ENCODE data around the gene RPTOR.
"Not testable (repeated sequence)": the region's sequence is repeated elsewhere in the genome, so short reads cannot be mapped to it uniquely, and the experiment has no call there.

The RPTOR gene

DNA sequence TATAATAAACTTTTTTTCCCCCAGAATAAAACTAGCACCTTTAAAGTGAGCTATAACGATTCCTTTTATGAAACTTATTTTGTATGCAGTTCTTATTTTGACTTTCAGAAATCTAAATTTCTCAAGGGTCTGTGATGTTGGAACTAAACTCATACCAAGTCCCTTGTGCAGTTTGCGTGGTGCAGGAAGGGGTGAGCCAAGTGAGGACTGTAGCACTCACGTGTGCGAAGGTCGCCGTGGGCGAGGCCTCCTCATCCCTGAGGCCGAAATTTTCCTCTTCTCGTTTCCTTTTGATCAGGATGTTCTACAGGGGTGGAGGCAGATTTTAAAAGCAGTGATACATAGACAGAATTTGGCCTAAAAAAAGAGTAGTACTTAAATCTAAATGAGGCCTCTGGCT, 73.7 kb downstream of the RPTOR start:
- no peak for DNase-seq

DNA sequence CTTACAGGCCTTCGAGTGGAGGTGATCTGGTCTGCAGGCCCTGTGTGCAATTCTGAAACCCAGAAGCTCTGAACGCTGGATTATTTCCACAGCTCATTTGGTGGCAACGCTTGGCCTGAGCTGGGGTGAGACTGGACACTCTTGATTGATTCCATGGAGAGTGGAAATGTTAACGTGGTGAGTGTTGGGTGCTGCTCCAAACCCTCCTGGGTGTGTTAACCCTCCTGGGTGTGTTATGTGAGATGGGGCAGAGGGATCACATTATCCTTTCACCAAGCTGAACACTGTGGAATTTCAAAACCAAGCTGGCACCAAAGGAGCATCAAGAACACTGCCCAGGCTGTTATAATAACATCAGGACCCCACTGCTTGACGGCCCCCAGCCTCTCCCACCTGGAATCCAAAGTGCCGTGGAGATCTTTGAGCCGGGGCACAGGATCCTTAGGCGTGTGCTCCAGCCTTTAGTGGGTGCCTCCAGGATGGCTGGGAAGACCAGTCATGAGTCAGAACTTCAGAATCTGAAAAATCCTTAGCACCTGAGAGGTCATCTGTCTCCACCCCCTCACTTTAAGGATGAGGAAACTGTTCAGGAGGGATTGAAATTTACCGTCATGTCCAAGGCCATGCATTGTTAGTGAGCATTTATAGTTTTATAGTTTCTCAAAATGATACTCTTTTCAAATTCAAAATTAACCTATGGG, 75.0 kb downstream of the RPTOR start:
- DNase-seq: no peak

DNA sequence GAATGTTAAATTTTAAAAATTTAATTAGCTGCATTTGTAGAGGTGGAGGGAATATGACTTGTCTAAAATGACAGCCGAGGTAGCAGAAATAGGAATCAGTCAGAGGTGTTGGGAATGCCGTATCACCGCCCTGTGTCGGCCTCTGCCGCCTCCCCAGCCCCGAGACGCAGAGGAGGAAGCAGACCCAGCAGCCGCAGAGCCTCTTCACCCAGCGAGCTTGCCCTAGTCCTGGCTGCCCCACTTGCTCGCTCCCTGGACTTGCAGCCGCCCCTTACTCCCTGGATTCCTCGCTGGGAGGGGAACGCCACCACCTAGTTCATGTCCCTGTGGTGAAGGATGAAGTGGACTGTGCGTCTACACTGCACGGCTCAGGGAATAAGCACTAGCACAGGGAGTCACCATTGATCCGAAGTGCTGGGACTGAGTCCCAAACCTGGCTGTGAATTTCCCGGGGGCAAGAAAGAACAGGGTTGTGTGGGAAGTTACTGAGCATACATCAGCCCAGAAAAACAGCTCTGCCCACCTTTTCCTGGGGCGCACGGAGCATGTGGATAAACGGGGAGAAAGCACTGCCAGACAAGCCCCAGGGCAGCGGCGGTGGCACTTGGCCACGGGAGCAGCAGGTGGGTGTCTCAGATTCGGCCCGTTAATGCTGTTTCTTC, 76.8 kb downstream of the RPTOR start:
- no peak for DNase-seq

DNA sequence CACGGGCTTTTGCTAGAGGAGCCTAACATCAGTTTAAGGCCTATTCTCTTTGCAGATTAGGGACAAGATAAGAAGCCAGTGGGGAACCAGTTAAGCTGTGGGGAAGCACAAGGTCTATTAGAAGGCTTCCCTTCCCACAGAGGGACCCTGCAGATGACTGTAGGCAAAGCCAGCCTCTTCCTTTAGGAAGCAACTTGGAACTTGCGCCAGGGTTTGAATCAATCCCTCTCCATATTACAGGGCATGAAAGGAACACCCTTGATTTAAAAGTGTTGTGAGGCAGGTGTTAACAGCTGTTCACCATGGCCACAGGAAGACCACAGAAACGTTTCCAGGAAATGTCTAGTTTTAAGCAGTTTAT, 77.3 kb downstream of the RPTOR start:
- DNase-seq: peak; percentile 39

DNA sequence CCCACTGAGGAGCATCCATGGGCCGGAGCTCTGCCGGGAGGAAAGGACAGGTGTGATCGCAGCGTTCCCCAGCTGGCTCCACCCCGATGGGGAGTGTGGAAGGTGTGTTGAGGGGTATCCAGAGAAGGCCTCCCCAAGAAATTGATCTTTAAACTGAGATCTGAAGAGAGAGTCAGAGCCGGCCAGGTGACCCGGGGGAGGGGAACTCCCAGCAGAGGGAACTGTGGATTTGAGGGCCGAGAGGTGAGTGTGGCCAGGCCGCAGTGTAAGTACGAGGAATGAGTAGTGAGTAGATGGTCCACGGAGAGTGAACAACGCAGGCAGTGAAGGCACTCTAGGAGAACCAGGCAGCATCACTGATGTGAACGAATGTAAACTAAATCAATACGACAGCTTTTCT, 80.2 kb downstream of the RPTOR start:
- DNase-seq: no peak

DNA sequence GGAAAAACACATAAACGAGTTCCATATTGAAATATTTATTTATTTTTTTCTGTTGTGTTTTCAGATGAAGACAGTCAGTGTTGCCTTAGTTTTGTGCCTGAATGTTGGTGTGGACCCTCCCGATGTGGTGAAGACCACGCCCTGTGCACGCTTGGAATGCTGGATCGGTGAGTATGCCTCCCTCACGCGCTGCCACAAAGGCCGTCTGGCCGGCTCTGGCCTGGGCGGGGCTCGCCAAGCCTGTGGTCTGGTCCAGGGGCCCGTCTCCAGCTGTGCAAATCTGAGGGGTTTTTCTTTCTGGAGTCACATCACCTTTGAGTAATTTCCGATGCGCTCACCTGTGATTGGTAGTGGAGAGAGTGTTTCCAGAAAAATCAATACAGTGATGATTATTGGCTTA, 81.0 kb downstream of the RPTOR start:
- DNase-seq: no peak

DNA sequence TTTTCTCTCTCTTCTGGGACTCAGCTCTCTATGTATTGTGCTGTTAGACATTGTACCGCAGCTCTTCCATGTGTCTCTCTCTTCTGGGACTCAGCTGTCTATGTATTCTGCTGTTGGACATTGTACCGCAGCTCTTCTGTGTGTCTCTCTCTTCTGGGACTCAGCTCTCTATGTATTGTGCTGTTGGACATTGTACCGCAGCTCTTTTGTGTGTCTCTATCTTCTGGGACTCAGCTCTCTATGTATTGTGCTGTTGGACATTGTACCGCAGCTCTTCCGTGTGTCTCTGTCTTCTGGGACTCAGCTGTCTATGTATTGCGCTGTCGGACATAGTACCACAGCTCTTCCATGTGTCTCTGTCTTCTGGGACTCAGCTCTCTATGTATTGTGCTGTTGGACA, 84.2 kb downstream of the RPTOR start:
- DNase-seq: not testable (repeated sequence)

DNA sequence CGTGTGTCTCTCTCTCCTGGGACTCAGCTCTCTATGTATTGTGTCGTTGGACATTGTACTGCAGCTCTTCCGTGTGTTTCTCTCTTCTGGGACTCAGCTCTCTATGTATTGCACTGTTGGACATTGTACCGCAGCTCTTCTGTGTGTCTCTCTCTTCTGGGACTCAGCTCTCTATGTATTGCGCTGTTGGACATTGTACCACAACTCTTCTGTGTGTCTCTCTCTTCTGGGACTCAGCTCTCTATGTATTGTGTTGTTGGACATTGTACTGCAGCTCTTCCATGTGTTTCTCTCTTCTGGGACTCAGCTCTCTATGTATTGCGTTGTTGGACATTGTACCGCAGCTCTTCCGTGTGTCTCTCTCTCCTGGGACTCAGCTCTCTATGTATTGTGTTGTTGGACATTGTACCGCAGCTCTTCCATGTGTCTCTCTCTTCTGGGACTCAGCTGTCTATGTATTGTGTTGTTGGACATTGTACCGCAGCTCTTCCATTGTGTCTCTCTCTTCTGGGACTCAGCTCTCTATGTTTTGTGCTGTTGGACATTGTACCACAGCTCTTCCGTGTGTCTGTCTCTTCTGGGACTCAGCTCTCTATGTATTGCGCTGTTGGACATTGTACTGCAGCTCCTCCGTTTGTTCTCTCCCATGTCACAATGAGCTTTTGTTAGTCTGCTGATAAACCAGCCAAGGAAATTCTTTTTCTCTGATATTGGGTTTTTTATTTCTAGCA, 84.8 kb downstream of the RPTOR start:
- DNase-seq: no peak

DNA sequence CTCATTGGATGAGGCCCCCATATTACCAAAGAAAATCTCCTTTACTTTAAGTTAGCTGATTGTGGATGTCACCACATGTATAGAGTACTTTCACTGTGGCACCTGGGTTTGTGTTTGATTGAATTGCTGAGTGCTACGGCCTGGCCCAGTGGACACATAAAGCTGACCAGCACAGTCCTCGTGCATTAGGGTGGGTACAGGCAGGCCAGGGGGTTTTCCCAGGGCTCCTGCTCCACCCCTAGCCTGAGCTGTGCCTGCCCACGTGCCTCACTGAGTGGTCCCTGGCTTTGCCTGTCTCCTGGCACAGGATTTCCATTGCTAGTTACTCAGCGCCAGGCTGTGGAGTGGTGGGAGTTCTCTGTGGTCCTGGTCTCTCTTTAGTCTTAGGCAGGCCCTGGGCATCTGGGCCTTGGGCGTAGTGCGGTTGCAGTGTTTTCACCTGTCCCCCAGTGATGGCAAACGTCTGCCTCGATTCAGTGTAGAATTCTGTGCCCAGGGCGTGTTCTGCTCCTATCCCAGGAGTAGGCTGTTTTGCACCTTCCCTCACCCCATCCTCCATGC, 86.0 kb downstream of the RPTOR start:
- no peak for DNase-seq

DNA sequence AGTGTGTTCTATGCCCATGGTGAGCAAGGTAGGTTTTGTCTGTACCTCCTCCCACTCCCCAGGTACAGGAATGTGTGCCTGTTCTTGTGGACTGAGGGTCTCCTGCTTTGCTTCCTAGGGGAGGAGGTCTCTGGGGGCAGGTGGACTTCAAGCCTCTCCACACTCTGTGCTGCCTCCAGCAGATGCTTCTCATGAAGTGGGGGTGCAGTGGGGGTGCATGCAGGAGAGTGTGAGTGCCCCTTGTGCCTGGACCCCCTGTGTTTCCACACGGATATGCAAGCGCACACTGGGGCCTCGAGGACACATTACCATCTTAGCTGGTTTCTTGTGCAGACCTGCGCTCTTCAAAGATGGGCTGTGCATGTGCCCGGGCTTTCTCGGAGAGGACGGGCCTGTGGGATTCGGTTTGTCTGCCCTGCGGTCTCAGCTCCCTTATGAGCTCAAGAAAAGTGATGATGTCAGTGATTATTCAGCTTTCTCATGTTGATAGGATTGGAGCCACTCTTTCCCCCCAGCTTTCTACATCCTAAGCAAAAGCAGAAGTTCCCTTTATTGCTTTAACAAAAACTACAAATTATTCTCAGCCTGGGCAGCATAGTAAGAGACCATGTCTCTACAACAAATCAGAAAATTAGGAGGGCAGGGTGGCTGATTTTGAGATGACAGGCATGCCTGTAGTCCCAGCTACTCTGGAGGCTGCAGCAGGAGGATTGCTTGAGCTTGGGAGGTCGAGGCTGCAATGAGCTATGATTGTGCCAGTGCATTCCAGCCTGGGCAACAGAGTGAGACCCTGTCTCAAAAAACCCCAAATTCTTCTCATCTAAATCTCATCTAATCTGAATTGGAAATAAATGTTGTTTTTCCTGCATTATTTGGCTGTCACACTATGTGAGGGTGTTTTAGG, 86.8 kb downstream of the RPTOR start:
- DNase-seq: no peak

DNA sequence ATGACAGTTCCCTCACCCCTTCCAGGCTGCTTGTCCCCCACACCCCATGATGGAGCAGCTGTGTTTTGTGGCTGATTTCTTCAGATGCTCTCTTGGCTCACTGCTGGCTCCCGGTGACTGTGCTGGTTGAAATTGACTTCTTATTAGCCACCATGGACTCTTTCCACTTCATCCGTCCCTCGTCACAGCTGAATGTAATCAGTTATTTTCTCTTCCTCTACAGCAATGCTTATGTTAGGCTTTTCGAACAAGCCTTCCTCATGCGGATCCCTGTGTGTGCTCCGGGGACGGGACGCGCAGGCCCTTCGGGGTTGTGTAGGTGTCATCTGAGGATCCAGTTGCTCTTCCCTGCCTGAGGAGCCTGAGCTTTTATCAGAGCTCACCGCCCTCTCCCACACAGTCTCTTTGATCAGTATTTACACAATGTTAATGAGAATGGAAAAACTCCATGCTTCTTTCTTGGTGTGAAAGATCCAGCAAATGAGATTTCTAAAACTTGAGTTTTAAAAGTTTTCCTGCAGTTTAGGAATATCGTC, 87.5 kb downstream of the RPTOR start:
- DNase-seq: peak; percentile 61

DNA sequence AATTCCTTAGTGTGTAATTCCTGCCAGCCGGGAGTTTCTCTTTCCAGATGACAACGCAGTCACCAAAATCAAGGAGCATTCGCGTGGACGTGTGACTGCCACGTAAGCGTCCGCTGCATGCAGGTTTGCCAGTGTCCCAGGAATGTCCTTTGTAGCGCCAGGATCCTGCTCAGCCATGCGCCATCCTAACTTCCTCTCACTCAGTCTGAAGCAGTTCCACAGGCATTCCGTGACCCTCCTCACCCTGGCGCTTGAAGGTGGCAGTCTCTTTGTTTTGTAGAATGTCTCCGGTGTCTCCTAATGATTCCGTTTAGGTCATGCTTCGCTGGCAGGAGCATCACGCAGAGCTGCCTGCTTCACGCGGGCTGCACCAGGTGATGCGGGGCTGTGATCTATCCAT, 88.6 kb downstream of the RPTOR start:
- DNase-seq: peak; percentile 40

DNA sequence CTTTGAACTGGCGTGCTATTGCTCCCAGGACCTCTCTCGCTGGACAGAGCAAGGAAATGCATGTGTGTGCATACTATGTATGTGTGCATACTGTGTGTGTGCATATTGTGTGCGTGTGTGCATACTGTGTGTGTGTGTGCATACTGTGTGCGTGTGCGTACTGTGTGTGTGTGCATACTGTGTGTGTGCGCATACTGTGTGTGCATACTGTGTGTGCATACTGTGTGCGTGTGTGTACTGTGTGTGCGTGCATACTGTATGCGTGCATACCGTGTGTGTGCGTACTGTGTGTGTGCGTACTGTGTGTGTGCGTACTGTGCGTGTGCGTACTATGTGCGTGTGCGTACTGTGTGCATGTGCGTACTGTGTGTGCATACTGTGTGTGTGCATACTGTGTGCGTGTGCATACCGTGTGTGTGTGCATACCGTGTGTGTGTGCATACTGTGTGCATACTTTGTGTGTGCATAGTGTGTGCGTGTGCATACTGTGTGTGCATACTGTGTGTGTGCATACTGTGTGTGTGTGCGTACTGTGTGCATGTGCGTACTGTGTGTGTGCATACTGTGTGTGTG, 89.4 kb downstream of the RPTOR start:
- no peak for DNase-seq

DNA sequence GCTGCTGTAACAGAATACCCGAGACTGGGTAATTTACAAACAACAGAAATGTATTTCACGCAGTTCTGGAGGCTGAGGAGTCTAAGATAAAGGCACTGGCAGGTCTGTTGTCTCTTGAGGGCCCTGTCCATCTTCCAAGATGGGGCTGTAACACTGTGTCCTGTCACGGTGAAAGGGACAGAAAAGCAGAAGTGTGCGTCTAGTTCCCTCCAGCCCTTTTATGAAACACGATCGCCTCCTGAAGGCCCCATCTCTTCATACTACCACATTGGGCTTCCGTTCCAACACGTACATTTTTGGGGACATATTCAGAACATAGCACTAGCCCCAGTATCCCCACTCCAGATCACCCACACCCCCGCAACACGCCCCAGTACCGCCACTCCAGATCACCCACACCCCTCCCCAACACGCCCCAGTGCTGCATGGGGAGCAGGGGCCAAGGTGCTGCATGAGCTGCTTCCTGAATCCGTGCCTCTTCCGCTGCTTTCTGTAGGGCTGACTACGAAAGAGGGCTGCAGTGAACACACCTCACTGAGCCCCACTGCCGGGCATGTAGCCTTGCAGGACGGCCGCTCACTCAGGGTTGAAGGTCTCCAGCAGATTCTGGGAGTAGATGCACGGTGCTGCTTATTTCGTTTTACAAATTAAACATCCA, 91.9 kb downstream of the RPTOR start:
- DNase-seq: no peak

DNA sequence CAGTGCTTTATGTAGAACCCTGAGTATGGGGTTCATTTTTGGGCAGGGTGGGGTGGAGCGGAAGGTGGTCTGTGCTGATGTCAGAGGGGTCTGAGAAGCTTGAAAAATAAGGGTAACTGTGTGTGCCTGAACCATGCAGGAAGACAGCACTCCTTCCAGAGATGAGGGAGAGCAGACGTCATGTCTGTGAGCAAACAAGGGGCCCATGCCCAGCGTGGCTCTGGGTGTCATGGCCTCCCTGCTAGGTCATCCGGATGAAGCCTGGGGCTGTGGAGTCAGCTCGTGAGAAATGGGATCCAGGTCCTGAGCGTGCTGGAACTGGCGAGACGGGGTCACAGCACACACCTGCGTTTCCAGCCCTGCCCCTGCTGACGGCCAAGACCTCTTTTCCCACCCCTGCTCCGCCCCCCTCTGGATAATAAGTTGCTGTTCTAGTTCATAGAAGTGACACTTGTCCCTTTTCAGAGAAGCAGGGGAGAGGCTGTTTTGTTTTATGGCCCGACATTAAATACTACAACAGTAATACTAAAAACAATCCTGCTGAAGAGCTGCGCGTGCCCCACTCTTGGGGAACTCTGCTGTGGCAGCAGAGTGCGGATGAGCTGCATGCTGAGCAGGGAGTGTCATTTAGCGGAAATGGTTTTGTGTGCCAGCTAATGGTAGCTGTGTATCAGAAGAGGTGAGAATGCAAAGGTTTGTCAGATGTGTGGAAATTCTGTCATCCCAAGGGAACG, 92.6 kb downstream of the RPTOR start:
- peak; percentile 92 for DNase-seq

DNA sequence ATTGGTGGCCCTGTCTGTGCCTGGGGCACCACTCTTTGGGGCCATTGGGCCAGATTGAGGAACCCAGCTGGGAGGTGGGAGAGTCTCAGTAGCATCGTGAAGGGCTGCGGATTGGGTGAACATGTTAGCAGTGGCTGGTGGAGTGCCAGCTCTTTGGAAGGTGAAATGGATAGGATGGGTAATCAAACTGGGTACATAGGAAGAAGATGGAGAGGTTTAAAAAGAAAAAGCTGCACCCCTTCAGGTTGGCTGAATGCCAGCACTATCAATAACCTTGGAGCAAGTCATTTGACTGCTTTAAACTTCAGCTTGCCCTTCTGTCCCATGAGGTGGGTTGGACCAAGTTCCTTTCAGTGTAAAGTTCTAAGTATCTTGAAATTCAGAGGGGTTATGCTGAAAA, 95.0 kb downstream of the RPTOR start:
- DNase-seq: peak; percentile 48

DNA sequence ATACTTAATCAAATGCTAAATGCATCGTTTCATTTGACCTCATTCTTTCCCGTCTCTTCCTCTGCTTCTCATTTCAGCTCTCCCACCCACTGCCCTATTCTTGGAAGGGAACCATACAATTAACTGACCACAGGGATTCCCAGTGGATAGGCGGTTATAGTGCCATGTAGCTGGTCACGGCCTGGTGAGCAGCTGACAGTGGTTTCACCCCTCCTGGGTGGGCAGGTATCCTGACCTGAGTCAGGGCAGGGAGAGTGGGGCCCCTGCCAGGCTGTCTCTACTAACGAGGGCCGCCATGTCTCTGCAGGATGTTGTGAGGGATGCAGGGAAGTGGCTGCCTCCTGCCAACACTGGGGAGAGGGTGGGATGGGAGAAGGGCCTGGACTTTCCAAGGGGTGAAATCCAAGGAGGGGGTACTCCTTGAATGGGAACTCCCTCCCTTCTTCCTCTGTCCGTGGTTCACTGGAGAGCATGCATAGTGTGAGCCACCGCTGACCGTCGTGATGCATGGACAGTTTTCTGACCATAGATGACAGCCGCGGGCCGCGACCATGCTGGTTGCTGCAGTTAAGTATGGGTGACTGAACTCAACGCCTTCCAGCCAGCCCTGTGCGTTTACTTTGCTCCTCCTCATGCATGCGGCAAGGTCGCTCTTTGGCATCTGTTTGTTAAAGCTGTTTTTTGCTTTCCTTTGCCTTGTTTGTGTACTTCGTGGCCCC, 95.9 kb downstream of the RPTOR start:
- no peak for DNase-seq

DNA sequence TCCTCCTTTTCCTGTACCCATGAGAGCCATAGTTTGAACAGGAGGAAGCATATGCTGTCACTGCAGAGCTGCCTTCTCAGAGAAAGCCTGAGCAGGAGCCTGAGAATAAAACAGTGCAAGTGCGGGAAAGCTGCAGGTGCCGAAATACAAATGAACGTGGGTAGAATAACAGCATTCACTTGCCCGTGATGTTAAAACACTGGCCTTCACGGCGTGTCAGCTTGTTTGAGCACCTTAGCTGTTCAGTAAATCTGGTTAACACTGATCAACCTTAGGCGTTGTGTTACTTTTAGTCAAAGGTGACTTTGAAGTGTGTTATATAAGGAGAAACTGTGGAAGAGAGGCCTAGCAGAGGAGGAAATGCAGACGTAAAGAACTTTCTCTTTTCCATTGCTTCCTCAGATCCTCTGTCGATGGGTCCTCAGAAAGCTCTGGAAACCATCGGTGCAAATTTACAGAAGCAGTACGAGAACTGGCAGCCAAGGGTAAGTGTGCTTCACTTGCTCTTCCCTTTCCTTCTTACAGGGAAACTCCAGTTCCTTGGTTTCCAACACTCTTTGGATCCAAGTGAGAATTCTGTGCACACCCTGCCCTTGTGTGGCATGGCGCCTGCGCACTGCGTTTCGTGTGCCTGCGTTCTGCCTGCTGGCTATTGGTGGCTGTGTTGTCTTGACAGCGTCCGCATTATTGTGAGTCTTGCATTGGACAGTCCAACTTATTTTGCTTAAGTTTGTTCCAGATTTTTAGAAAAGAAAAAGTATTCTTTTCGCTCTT, 98.9 kb downstream of the RPTOR start:
- DNase-seq: no peak

DNA sequence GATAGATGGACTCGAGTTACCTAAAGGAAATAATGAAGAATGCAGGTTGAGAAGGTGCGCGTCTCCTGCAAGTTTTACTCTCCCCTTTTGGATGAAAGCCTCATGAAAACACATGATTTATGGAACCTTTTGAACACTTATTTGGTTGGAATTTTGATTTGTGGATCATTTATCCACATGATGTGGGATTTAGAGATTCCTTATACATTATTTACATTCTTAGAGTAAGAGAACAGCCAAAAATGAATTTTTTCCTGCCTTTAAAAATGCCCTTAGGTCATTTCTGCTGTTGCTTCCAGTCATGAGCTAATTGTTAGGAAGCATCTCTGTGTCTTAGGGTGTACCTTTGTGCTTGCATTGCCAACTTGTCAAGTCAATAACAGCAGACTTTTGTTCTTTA, 99.9 kb downstream of the RPTOR start:
- no peak for DNase-seq

All from NCI-H510A treated with DMSO at 0.1 percent for 48 hours (cell line).